Neural cell (in vitro differentiated cells): ENCODE measurements around the gene SOWAHD. TPM values are rescaled to one million over a fixed set of nuclear protein-coding genes. Genes with fewer than 3 reads are reported as not detected.
"Not testable (repeated sequence)": the region's sequence is repeated elsewhere in the genome, so short reads cannot be mapped to it uniquely, and the experiment has no call there.

Source experiments
- H2AFZ ChIP-seq: fragments of 200-600, 300-800 bp; sonication (generic), shearing (Covaris generic); 2 replicates; pipeline ENCODE4 v1.6.0; 2014; ENCODE audit warnings: low read depth, mild to moderate bottlenecking, antibody characterized with exemption, low read length, moderate library complexity
- H3F3A ChIP-seq: fragments of 200-600 bp; shearing (Covaris generic); 2 replicates; pipeline ENCODE4 v1.6.1; 2016; ENCODE audit warnings: mild to moderate bottlenecking, moderate library complexity, mixed read lengths, antibody characterized with exemption, low read length; ENCODE audit not compliant: insufficient read depth, poor library complexity, severe bottlenecking
- H3K27ac ChIP-seq: fragments of 200-600, 300-800 bp; sonication (generic), shearing (Covaris generic); 2 replicates; pipeline ENCODE4 v1.5.1; 2014; ENCODE audit warnings: mild to moderate bottlenecking, low read length, moderate library complexity
- H3K27me3 ChIP-seq: fragments of 300-800, 200-600 bp; sonication (generic), shearing (Covaris generic); 2 replicates; pipeline ENCODE4 v1.6.0; 2014; ENCODE audit warnings: mild to moderate bottlenecking, low read depth, low read length, moderate library complexity; ENCODE audit not compliant: insufficient read depth
- H3K36me3 ChIP-seq: fragments of 300-800, 200-600 bp; sonication (generic), shearing (Covaris generic); 2 replicates; pipeline ENCODE4 v1.5.1; 2014; ENCODE audit warnings: mild to moderate bottlenecking, antibody characterized with exemption, low read length, moderate library complexity; ENCODE audit not compliant: insufficient read depth
- H3K4me2 ChIP-seq: fragments of 300-800, 200-600 bp; sonication (generic), shearing (Covaris generic); 2 replicates; pipeline ENCODE4 v1.6.0; 2014; ENCODE audit warnings: mild to moderate bottlenecking, low read length
- H3K4me3 ChIP-seq: fragments of 300-800, 200-600 bp; sonication (generic), shearing (Covaris generic); 2 replicates; pipeline ENCODE4 v1.5.1; 2014; ENCODE audit warnings: mild to moderate bottlenecking, low read length, moderate library complexity
- H3K79me2 ChIP-seq: fragments of 200-600 bp; shearing (Covaris generic); replicated peaks from 2 replicates; pipeline ENCODE4 v1.6.0; 2014; ENCODE audit warnings: mild to moderate bottlenecking, low read length, moderate library complexity; ENCODE audit not compliant: insufficient read depth
- H3K9ac ChIP-seq: fragments of 300-800, 200-600 bp; sonication (generic), shearing (Covaris generic); 2 replicates; pipeline ENCODE4 v1.6.1; 2016; ENCODE audit warnings: mild to moderate bottlenecking, low read length, mixed read lengths
- H3K9me2 ChIP-seq: fragments of 200-600 bp; shearing (Covaris generic); 2 replicates; pipeline ENCODE4 v1.6.1; 2016; ENCODE audit warnings: mild to moderate bottlenecking, low read length, mixed read lengths; ENCODE audit not compliant: insufficient read depth
- H3K9me3 ChIP-seq: fragments of 200-600, 300-800 bp; sonication (generic), shearing (Covaris generic); 2 replicates; pipeline ENCODE4 v1.6.1; 2016; ENCODE audit warnings: mild to moderate bottlenecking, mixed run types, low read length, moderate library complexity, mixed read lengths
- H4K20me1 ChIP-seq: fragments of 200-600 bp; shearing (Covaris generic); 2 replicates; pipeline ENCODE4 v1.6.1; 2016; ENCODE audit warnings: mild to moderate bottlenecking, mixed run types; ENCODE audit not compliant: insufficient read depth
- EP300 ChIP-seq: fragments of 450-650 bp; conservative IDR thresholded peaks from 2 replicates; pipeline ENCODE4 v1.6.1; 2014; ENCODE audit warnings: antibody characterized with exemption, mild to moderate bottlenecking, moderate library complexity; ENCODE audit not compliant: poor library complexity, severe bottlenecking
- EZH2 ChIP-seq: fragments of 200-600, 300-800 bp; shearing (Covaris generic), sonication (generic); IDR thresholded peaks from 2 replicates; pipeline ENCODE4 v1.6.1; 2014; ENCODE audit warnings: antibody characterized with exemption, low read length, borderline replicate concordance, mild to moderate bottlenecking; ENCODE audit not compliant: insufficient read depth, poor library complexity, severe bottlenecking
- MXI1 ChIP-seq: fragments of 450-650 bp; conservative IDR thresholded peaks from 2 replicates; pipeline ENCODE4 v1.6.1; 2014; ENCODE audit warnings: antibody characterized with exemption, mild to moderate bottlenecking; ENCODE audit not compliant: poor library complexity, severe bottlenecking
- POLR2AphosphoS5 ChIP-seq: IDR thresholded peaks from 2 replicates; pipeline ENCODE4 v1.6.1; 2012
- RAD21 ChIP-seq: fragments of 450-650 bp; conservative IDR thresholded peaks from 2 replicates; pipeline ENCODE4 v1.6.1; 2014; ENCODE audit warnings: antibody characterized with exemption, mild to moderate bottlenecking, moderate library complexity
- SMC3 ChIP-seq: fragments of 450-650 bp; conservative IDR thresholded peaks from 2 replicates; pipeline ENCODE4 v1.6.1; 2014; ENCODE audit warnings: antibody characterized with exemption, mild to moderate bottlenecking, moderate library complexity; ENCODE audit not compliant: poor library complexity
- TAF1 ChIP-seq: IDR thresholded peaks from 2 replicates; pipeline ENCODE4 v1.6.1; 2012; ENCODE audit warnings: low read depth
- polyA plus RNA-seq: library from polyadenylated mRNA; depleted of rRNA; stranded (reverse); fragments of >200 nt; gene quantifications from 2 replicates; pipeline ENCODE4 v1.2.3, GENCODE V29; 2014
- TF ChIP-seq, protein P1 (sequence below): fragments of 450-650 bp; IDR thresholded peaks from 2 replicates; pipeline ENCODE4 v1.5.1; 2014; ENCODE audit warnings: antibody characterized with exemption, mild to moderate bottlenecking, moderate library complexity; ENCODE audit not compliant: poor library complexity, severe bottlenecking
- TF ChIP-seq, protein P2 (sequence below): IDR thresholded peaks from 2 replicates; pipeline ENCODE4 v1.6.1; 2012; ENCODE audit warnings: borderline replicate concordance

The SOWAHD gene
- polyA plus RNA-seq, 1 donor from 2014 or later = not detected

DNA sequence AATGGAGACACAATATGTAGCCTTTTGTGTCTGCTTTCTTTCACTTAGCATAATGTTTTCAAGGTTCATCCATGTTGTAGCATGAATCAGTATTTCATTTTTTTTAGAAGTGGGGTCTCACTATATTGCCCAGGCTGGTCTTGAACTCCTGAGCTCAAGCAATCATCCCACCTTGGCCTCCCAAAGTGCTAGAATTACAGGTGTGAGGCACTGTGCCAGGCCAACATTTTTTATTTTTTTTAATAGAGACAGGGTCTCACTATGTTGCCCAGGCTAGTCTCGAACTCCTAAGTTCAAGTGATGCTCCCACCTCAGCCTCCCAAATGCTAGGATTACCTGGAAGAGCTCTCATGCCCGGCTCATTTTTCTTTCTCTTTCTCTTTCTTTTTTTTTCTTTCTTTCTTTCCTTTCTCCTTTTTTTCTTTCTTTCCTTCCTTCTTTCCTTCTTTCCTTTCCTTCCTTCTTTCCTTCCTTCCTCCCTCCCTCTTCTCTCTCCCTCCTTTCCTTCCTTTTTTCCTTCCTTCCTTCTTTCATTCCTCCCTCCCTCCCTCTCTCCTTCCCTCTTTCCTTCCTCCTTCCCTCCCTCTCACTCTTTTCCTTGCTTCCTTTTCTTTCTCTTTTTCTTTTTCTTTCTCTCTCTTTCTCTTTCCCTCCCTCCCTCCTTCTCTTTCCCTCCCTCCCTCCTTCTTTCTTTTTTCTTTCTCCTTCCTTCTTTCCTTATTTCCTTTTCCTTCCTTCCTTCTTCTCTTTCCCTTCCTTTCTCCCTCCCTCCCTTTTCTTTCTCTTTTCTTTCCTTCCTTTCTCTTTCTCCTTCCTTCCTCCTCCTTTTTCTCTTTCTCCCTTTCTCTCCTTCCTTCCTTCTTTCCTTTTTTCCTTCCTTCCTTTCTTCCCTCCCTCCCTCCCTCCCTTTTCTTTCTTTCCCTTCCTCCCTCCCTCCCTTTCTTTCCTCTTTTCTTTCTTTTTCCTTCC lies 43.1 kb downstream of the SOWAHD start:
- H3K9me3 ChIP-seq = no peaks in the 10 kb centered on the region
- H3K36me3 ChIP-seq = no peaks in the 10 kb centered on the region
- H4K20me1 ChIP-seq = no peaks in the 10 kb centered on the region
- no peak overlapping the region for H2AFZ ChIP-seq
- TF ChIP-seq RAD21 (no peak), SMC3 (no peak), POLR2AphosphoS5 (no peak)
- TF ChIP-seq, protein P1, sequence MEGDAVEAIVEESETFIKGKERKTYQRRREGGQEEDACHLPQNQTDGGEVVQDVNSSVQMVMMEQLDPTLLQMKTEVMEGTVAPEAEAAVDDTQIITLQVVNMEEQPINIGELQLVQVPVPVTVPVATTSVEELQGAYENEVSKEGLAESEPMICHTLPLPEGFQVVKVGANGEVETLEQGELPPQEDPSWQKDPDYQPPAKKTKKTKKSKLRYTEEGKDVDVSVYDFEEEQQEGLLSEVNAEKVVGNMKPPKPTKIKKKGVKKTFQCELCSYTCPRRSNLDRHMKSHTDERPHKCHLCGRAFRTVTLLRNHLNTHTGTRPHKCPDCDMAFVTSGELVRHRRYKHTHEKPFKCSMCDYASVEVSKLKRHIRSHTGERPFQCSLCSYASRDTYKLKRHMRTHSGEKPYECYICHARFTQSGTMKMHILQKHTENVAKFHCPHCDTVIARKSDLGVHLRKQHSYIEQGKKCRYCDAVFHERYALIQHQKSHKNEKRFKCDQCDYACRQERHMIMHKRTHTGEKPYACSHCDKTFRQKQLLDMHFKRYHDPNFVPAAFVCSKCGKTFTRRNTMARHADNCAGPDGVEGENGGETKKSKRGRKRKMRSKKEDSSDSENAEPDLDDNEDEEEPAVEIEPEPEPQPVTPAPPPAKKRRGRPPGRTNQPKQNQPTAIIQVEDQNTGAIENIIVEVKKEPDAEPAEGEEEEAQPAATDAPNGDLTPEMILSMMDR = no peak
- TF ChIP-seq, protein P2, sequence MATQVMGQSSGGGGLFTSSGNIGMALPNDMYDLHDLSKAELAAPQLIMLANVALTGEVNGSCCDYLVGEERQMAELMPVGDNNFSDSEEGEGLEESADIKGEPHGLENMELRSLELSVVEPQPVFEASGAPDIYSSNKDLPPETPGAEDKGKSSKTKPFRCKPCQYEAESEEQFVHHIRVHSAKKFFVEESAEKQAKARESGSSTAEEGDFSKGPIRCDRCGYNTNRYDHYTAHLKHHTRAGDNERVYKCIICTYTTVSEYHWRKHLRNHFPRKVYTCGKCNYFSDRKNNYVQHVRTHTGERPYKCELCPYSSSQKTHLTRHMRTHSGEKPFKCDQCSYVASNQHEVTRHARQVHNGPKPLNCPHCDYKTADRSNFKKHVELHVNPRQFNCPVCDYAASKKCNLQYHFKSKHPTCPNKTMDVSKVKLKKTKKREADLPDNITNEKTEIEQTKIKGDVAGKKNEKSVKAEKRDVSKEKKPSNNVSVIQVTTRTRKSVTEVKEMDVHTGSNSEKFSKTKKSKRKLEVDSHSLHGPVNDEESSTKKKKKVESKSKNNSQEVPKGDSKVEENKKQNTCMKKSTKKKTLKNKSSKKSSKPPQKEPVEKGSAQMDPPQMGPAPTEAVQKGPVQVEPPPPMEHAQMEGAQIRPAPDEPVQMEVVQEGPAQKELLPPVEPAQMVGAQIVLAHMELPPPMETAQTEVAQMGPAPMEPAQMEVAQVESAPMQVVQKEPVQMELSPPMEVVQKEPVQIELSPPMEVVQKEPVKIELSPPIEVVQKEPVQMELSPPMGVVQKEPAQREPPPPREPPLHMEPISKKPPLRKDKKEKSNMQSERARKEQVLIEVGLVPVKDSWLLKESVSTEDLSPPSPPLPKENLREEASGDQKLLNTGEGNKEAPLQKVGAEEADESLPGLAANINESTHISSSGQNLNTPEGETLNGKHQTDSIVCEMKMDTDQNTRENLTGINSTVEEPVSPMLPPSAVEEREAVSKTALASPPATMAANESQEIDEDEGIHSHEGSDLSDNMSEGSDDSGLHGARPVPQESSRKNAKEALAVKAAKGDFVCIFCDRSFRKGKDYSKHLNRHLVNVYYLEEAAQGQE = no peak
- no peak overlapping the region for H3K9ac ChIP-seq
- no peaks in the 10 kb centered on the region for H3K79me2 ChIP-seq
- H3K9me2 ChIP-seq = no peaks in the 10 kb centered on the region
- H3K27ac ChIP-seq = no peak overlapping the region
- no peaks in the 10 kb centered on the region for H3F3A ChIP-seq
- no peaks in the 10 kb centered on the region for H3K27me3 ChIP-seq
- no peak overlapping the region for H3K4me3 ChIP-seq
- H3K4me2 ChIP-seq = no peak overlapping the region

DNA sequence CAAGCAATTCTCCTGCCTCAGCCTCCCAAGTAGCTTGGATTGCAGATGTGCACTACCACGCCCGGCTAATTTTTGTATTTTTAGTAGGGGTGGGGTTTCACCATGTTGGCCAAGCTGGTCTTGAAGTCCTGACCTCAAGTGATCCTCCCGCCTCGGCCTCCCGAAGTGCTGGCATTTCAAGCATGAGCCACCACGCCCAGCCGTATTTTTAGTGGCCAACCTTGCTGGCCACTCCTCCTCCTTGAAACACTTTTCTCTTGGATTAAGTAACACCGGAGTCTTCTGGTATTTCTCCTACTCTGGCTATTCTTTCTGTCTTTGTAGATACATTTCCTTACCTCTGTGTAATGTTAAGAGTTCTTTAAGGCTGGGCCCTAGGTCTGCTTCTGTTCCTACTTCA lies 44.2 kb downstream of the SOWAHD start:
- H4K20me1 ChIP-seq = no peaks in the 10 kb centered on the region
- no peak overlapping the region for H3K27ac ChIP-seq
- no peaks in the 10 kb centered on the region for H3K9me3 ChIP-seq
- H3K27me3 ChIP-seq = no peaks in the 10 kb centered on the region
- no peaks in the 10 kb centered on the region for H3K9me2 ChIP-seq
- H3K9ac ChIP-seq = no peak overlapping the region
- H3K4me3 ChIP-seq = no peak overlapping the region
- no peaks in the 10 kb centered on the region for H3F3A ChIP-seq
- no peak for TF ChIP-seq POLR2AphosphoS5
- no peak for TF ChIP-seq EZH2
- TF ChIP-seq MXI1 = no peak
- TF ChIP-seq RAD21 = no peak
- no peak for TF ChIP-seq TAF1
- TF ChIP-seq EP300 = no peak
- TF ChIP-seq SMC3 = no peak
- TF ChIP-seq, protein P2 = no peak
- TF ChIP-seq, protein P1 = no peak
- no peak overlapping the region for H2AFZ ChIP-seq
- no peaks in the 10 kb centered on the region for H3K79me2 ChIP-seq
- no peak overlapping the region for H3K4me2 ChIP-seq
- no peaks in the 10 kb centered on the region for H3K36me3 ChIP-seq

DNA sequence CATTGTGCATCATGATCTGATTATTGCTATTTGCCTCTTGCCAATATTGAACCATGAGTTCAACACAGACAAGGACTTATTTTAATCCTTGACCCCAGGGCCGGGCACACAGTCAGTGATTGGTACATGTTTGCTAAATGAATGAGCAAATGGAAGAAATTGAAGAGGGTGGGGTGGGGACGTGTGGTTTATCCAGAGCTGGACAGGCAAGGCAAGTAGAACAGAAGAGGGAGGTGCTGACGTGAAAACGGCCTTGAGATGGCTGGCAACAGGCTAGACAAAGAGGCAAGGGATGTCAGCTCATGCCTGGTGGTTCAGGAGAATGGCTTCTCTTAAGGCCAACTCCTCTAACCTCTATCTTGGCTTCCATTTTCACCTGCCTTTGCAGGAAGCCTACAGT lies 50.1 kb downstream of the SOWAHD start:
- H2AFZ ChIP-seq, H3K79me2 ChIP-seq, H3K4me3 ChIP-seq, H3K9ac ChIP-seq, H4K20me1 ChIP-seq, H3K27ac ChIP-seq, H3K4me2 ChIP-seq, H3K9me2 ChIP-seq, H3K9me3 ChIP-seq, H3K36me3 ChIP-seq, H3F3A ChIP-seq, H3K27me3 ChIP-seq: not testable (repeated sequence)
